ENCODE measurements around the gene TBCEL.

The TBCEL gene

GRCh38 chr11:121058941-121059340 is 35.0 kb downstream of the TBCEL start:
- Histone ChIP-seq H2BK5ac (ENCODE audit: low read length) (no peak overlapping the region), H3K4me3 (ENCODE audit: low read length) (no peak overlapping the region), H3K23ac (ENCODE audit: low read length) (no peak overlapping the region), H3K56ac (ENCODE audit: low read length) (no peak overlapping the region), H3K9ac (ENCODE audit: low read length) (no peak overlapping the region), H3K4me2 (ENCODE audit: low read length) (no peak overlapping the region), H4K5ac (ENCODE audit: low read length) (no peak overlapping the region), H3K36me3 (ENCODE audit: control insufficient read depth, insufficient read depth, low read length) (peaks cover 2% of the 10 kb centered on the region), H4K8ac (ENCODE audit: low read depth, low read length) (no peak overlapping the region), H2AK5ac (ENCODE audit: low read length) (no peak overlapping the region), H3K79me1 (ENCODE audit: low read length) (no peaks in the 10 kb centered on the region), H3K27ac (ENCODE audit: low read depth, low read length) (no peak overlapping the region), H3K79me2 (ENCODE audit: control insufficient read depth, insufficient read depth, low read length) (no peaks in the 10 kb centered on the region), H2BK120ac (ENCODE audit: low read depth, low read length) (no peak overlapping the region), H3K27me3 (ENCODE audit: insufficient read depth, low read length, poor library complexity) (no peaks in the 10 kb centered on the region), H3K4me1 (ENCODE audit: control insufficient read depth, low read depth, low read length) (no peaks in the 10 kb centered on the region), H2BK15ac (replicated peaks; ENCODE audit: low read depth) (no peak overlapping the region), H3K4ac (ENCODE audit: low read depth, low read length) (no peak overlapping the region), H3K18ac (ENCODE audit: low read length) (no peak overlapping the region)
- no peak for DNase-seq
- WGBS (ENCODE audit: extremely low coverage, insufficient coverage, low lambda C conversion rate) = no CpG with 5 or more reads among the region's 3 CpGs

- no peak overlapping the region for H4K8ac ChIP-seq (ENCODE audit: low read depth, low read length)
- no peaks in the 10 kb centered on the region for H3K27me3 ChIP-seq (ENCODE audit: insufficient read depth, low read length, poor library complexity)
- H2AK5ac ChIP-seq (ENCODE audit: low read length) = no peak overlapping the region
- H3K79me2 ChIP-seq (ENCODE audit: control insufficient read depth, insufficient read depth, low read length) = no peaks in the 10 kb centered on the region
- H3K4me2 ChIP-seq (ENCODE audit: low read length) = no peak overlapping the region
- no peak overlapping the region for H2BK15ac ChIP-seq (replicated peaks; ENCODE audit: low read depth)
- H2BK5ac ChIP-seq (ENCODE audit: low read length) = no peak overlapping the region
- H4K5ac ChIP-seq (ENCODE audit: low read length) = no peak overlapping the region
- H3K56ac ChIP-seq (ENCODE audit: low read length) = no peak overlapping the region
- DNase-seq = no peak
- 100% methylated on average over 1 of the region's 3 CpGs for WGBS (ENCODE audit: extremely low coverage, insufficient coverage, low lambda C conversion rate)
- no peak overlapping the region for H3K18ac ChIP-seq (ENCODE audit: low read length)
- no peaks in the 10 kb centered on the region for H3K4me1 ChIP-seq (ENCODE audit: control insufficient read depth, low read depth, low read length)
- H3K9ac ChIP-seq (ENCODE audit: low read length) = no peak overlapping the region
- no peaks in the 10 kb centered on the region for H3K79me1 ChIP-seq (ENCODE audit: low read length)
- H3K36me3 ChIP-seq (ENCODE audit: control insufficient read depth, insufficient read depth, low read length) = peaks cover 2% of the 10 kb centered on the region
- no peak overlapping the region for H3K4me3 ChIP-seq (ENCODE audit: low read length)
- no peak overlapping the region for H3K27ac ChIP-seq (ENCODE audit: low read depth, low read length)
- no peak overlapping the region for H2BK120ac ChIP-seq (ENCODE audit: low read depth, low read length)
- no peak overlapping the region for H3K23ac ChIP-seq (ENCODE audit: low read length)
- no peak overlapping the region for H3K4ac ChIP-seq (ENCODE audit: low read depth, low read length)
Measured at GRCh38 chr11:121059605-121060004, 35.7 kb downstream of the TBCEL start.

- H3K23ac ChIP-seq (ENCODE audit: low read length) = no peak overlapping the region
- H2AK5ac ChIP-seq (ENCODE audit: low read length) = no peak overlapping the region
- H3K79me1 ChIP-seq (ENCODE audit: low read length) = no peaks in the 10 kb centered on the region
- WGBS (ENCODE audit: extremely low coverage, insufficient coverage, low lambda C conversion rate) = no CpG with 5 or more reads among the region's 2 CpGs
- no peak overlapping the region for H3K9ac ChIP-seq (ENCODE audit: low read length)
- no peak overlapping the region for H3K27ac ChIP-seq (ENCODE audit: low read depth, low read length)
- H4K8ac ChIP-seq (ENCODE audit: low read depth, low read length) = no peak overlapping the region
- no peak overlapping the region for H4K5ac ChIP-seq (ENCODE audit: low read length)
- no peak overlapping the region for H2BK5ac ChIP-seq (ENCODE audit: low read length)
- no peaks in the 10 kb centered on the region for H3K4me1 ChIP-seq (ENCODE audit: control insufficient read depth, low read depth, low read length)
- no peak overlapping the region for H3K18ac ChIP-seq (ENCODE audit: low read length)
- no peaks in the 10 kb centered on the region for H3K79me2 ChIP-seq (ENCODE audit: control insufficient read depth, insufficient read depth, low read length)
- peak; percentile 45 for DNase-seq
- no peak overlapping the region for H3K4ac ChIP-seq (ENCODE audit: low read depth, low read length)
- no peak overlapping the region for H3K56ac ChIP-seq (ENCODE audit: low read length)
- H3K36me3 ChIP-seq (ENCODE audit: control insufficient read depth, insufficient read depth, low read length) = no peaks in the 10 kb centered on the region
- H2BK15ac ChIP-seq (replicated peaks; ENCODE audit: low read depth) = no peak overlapping the region
- no peaks in the 10 kb centered on the region for H3K27me3 ChIP-seq (ENCODE audit: insufficient read depth, low read length, poor library complexity)
- no peak overlapping the region for H3K4me3 ChIP-seq (ENCODE audit: low read length)
- H3K4me2 ChIP-seq (ENCODE audit: low read length) = no peak overlapping the region
- H2BK120ac ChIP-seq (ENCODE audit: low read depth, low read length) = no peak overlapping the region
Measured at GRCh38 chr11:121063728-121064127, 39.8 kb downstream of the TBCEL start.

GRCh38 chr11:121066623-121067022 is 42.7 kb downstream of the TBCEL start:
- no peak overlapping the region for H3K23ac ChIP-seq (ENCODE audit: low read length)
- no peak overlapping the region for H3K27ac ChIP-seq (ENCODE audit: low read depth, low read length)
- H4K8ac ChIP-seq (ENCODE audit: low read depth, low read length) = no peak overlapping the region
- no CpG with 5 or more reads among the region's 3 CpGs for WGBS (ENCODE audit: extremely low coverage, insufficient coverage, low lambda C conversion rate)
- H2AK5ac ChIP-seq (ENCODE audit: low read length) = no peak overlapping the region
- no peak for DNase-seq
- H2BK5ac ChIP-seq (ENCODE audit: low read length) = no peak overlapping the region
- H3K4me2 ChIP-seq (ENCODE audit: low read length) = no peak overlapping the region
- H3K4me3 ChIP-seq (ENCODE audit: low read length) = no peak overlapping the region
- H3K4ac ChIP-seq (ENCODE audit: low read depth, low read length) = no peak overlapping the region
- no peaks in the 10 kb centered on the region for H3K27me3 ChIP-seq (ENCODE audit: insufficient read depth, low read length, poor library complexity)
- H3K36me3 ChIP-seq (ENCODE audit: control insufficient read depth, insufficient read depth, low read length) = no peaks in the 10 kb centered on the region
- no peaks in the 10 kb centered on the region for H3K79me2 ChIP-seq (ENCODE audit: control insufficient read depth, insufficient read depth, low read length)
- no peak overlapping the region for H4K5ac ChIP-seq (ENCODE audit: low read length)
- H3K18ac ChIP-seq (ENCODE audit: low read length) = no peak overlapping the region
- H3K4me1 ChIP-seq (ENCODE audit: control insufficient read depth, low read depth, low read length) = no peaks in the 10 kb centered on the region
- no peaks in the 10 kb centered on the region for H3K79me1 ChIP-seq (ENCODE audit: low read length)
- H3K9ac ChIP-seq (ENCODE audit: low read length) = no peak overlapping the region
- no peak overlapping the region for H2BK15ac ChIP-seq (replicated peaks; ENCODE audit: low read depth)
- H2BK120ac ChIP-seq (ENCODE audit: low read depth, low read length) = no peak overlapping the region
- no peak overlapping the region for H3K56ac ChIP-seq (ENCODE audit: low read length)

- H3K4me3 ChIP-seq (ENCODE audit: low read length) = no peak overlapping the region
- no peak overlapping the region for H2BK5ac ChIP-seq (ENCODE audit: low read length)
- no peak overlapping the region for H4K8ac ChIP-seq (ENCODE audit: low read depth, low read length)
- no peak overlapping the region for H3K56ac ChIP-seq (ENCODE audit: low read length)
- H4K5ac ChIP-seq (ENCODE audit: low read length) = no peak overlapping the region
- H3K79me1 ChIP-seq (ENCODE audit: low read length) = no peaks in the 10 kb centered on the region
- no peaks in the 10 kb centered on the region for H3K4me1 ChIP-seq (ENCODE audit: control insufficient read depth, low read depth, low read length)
- H3K23ac ChIP-seq (ENCODE audit: low read length) = no peak overlapping the region
- no peak overlapping the region for H3K18ac ChIP-seq (ENCODE audit: low read length)
- H3K27ac ChIP-seq (ENCODE audit: low read depth, low read length) = no peak overlapping the region
- H2BK120ac ChIP-seq (ENCODE audit: low read depth, low read length) = no peak overlapping the region
- no peaks in the 10 kb centered on the region for H3K36me3 ChIP-seq (ENCODE audit: control insufficient read depth, insufficient read depth, low read length)
- no peak for DNase-seq
- WGBS (ENCODE audit: extremely low coverage, insufficient coverage, low lambda C conversion rate) = no CpG with 5 or more reads among the region's 3 CpGs
- no peak overlapping the region for H2AK5ac ChIP-seq (ENCODE audit: low read length)
- H2BK15ac ChIP-seq (replicated peaks; ENCODE audit: low read depth) = no peak overlapping the region
- H3K4ac ChIP-seq (ENCODE audit: low read depth, low read length) = no peak overlapping the region
- H3K27me3 ChIP-seq (ENCODE audit: insufficient read depth, low read length, poor library complexity) = no peaks in the 10 kb centered on the region
- no peak overlapping the region for H3K4me2 ChIP-seq (ENCODE audit: low read length)
- H3K9ac ChIP-seq (ENCODE audit: low read length) = no peak overlapping the region
- no peaks in the 10 kb centered on the region for H3K79me2 ChIP-seq (ENCODE audit: control insufficient read depth, insufficient read depth, low read length)
Measured at GRCh38 chr11:121067026-121067425, 43.1 kb downstream of the TBCEL start.

- no peak for DNase-seq
- no peak overlapping the region for H3K27ac ChIP-seq (ENCODE audit: low read depth, low read length)
- H4K5ac ChIP-seq (ENCODE audit: low read length) = no peak overlapping the region
Measured at GRCh38 chr11:121067453-121067852, 43.6 kb downstream of the TBCEL start.

More at GRCh38 chr11:121067453-121067852, 43.6 kb downstream of the TBCEL start:
- Histone ChIP-seq H3K27me3 (ENCODE audit: insufficient read depth, low read length, poor library complexity) (no peaks in the 10 kb centered on the region), H3K36me3 (ENCODE audit: control insufficient read depth, insufficient read depth, low read length) (no peaks in the 10 kb centered on the region), H2BK120ac (ENCODE audit: low read depth, low read length) (no peak overlapping the region), H3K4ac (ENCODE audit: low read depth, low read length) (no peak overlapping the region), H3K4me2 (ENCODE audit: low read length) (no peak overlapping the region), H3K4me1 (ENCODE audit: control insufficient read depth, low read depth, low read length) (no peaks in the 10 kb centered on the region), H3K79me2 (ENCODE audit: control insufficient read depth, insufficient read depth, low read length) (no peaks in the 10 kb centered on the region), H3K9ac (ENCODE audit: low read length) (no peak overlapping the region), H2BK5ac (ENCODE audit: low read length) (no peak overlapping the region), H3K23ac (ENCODE audit: low read length) (no peak overlapping the region), H2AK5ac (ENCODE audit: low read length) (no peak overlapping the region), H3K56ac (ENCODE audit: low read length) (no peak overlapping the region), H3K18ac (ENCODE audit: low read length) (no peak overlapping the region), H3K79me1 (ENCODE audit: low read length) (no peaks in the 10 kb centered on the region), H4K8ac (ENCODE audit: low read depth, low read length) (no peak overlapping the region), H3K4me3 (ENCODE audit: low read length) (no peak overlapping the region), H2BK15ac (replicated peaks; ENCODE audit: low read depth) (no peak overlapping the region)
- WGBS (ENCODE audit: extremely low coverage, insufficient coverage, low lambda C conversion rate) = no CpG with 5 or more reads among the region's 2 CpGs
